Neural progenitor cell (in vitro differentiated cells): ENCODE results near the gene TRIM66.

Experiments used
- CTCF ChIP-seq: fragments of 200-600 bp; sonication (generic); IDR thresholded peaks from 2 replicates; pipeline ENCODE4 v1.5.1; 2017; ENCODE audit warnings: antibody characterized with exemption, mild to moderate bottlenecking
- EZH2 ChIP-seq: fragments of 200-600 bp; sonication (generic); IDR thresholded peaks from 2 replicates; pipeline ENCODE4 v1.6.1; 2017; ENCODE audit warnings: antibody characterized with exemption, mild to moderate bottlenecking, moderate library complexity
- EZH2phosphoT487 ChIP-seq: fragments of 200-600 bp; sonication (generic); IDR thresholded peaks from 2 replicates; pipeline ENCODE4 v1.6.1; 2017; ENCODE audit warnings: antibody characterized with exemption

- TF ChIP-seq CTCF (no peak), EZH2 (no peak), EZH2phosphoT487 (no peak)
Observed at GRCh38 chr11:8693010-8693551, 10.6 kb upstream of the TRIM66 start.
